C1 segment of cervical spinal cord (tissue), 14 donors: ENCODE measurements around the gene ASMT.
"Not testable (repeated sequence)": the region's sequence is repeated elsewhere in the genome, so short reads cannot be mapped to it uniquely, and the experiment has no call there.

Experiments
- DNase-seq, 14 donors: peaks; one replicate each; lab custom pipeline; 2025; lab: John Stamatoyannopoulos, UW

The ASMT gene

DNA sequence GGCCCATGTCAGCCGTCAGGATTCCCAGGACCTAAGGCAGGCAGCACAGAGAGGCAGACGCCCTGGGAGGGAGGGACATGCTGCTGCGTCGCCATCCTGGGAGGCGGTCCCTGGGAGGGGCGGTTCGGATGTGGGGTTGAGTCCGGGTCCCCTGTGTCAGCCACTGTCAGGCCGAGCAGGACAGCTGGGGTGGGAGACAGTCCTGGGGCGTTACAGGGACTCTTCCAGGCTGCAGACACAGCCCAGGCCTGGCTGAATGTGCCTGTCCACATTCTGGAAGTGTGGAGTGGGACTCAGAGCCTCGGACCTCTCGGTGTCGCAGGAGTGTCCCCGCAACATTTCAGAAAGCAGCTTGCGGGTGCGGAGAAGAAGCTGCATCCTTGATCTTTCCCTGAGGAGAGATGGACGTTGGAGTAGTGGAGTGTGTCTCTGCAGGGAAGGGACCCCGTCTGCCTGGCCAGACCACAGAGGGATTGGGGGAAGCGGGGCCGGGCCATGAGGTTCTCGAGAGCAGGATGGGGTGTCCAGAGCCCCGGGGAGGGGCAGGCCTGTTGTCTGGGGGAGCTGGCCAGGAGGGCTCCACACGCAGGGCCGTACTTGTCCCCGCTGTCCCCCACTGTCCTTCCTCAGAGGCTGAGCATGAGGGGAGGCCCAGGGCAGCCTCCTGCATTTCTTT, 17.4 kb upstream of the ASMT start:
- no peak for DNase-seq

DNA sequence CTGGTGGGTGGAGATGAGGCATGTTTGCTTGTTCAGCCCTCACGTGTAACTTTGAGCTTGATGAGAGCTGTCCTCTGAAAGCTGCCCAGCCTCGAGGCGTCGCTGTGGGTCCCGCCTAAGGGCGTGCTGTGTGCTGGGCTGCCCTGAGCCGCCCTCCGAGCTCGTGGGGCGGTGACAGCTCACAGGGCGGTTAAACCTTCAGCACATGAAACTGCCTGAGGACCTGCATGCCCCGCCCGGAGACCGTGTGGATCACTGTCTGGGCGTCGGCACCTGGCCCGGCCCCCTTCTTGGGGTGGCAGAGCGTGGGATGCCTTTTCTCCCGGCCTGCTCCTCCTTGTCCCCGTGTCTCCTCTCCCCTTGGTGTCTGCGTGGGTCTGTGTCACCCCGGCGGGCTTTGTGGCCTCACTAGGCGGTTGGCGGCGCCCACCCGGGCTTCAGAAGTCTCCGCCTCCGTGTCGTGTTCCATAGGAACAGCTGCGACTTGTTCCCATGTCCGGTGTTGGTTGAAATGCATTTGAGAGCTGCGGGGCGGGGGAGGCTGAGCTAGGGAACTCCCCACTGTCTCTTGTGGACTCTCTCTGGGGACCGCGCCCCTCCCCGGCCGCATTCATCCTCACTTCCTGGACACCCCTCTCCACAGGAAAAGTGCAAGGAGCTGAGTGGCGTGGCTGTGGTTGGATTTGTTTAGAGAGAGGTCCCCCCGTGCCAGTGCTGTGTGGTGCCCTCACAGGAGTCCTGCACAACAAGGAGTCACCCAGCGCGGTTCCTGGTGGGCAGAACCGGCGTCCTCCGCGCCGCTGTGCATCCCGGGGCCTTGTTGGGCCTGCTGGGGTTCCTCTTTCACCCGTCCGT, 16.6 kb upstream of the ASMT start:
- DNase-seq = no peak

DNA sequence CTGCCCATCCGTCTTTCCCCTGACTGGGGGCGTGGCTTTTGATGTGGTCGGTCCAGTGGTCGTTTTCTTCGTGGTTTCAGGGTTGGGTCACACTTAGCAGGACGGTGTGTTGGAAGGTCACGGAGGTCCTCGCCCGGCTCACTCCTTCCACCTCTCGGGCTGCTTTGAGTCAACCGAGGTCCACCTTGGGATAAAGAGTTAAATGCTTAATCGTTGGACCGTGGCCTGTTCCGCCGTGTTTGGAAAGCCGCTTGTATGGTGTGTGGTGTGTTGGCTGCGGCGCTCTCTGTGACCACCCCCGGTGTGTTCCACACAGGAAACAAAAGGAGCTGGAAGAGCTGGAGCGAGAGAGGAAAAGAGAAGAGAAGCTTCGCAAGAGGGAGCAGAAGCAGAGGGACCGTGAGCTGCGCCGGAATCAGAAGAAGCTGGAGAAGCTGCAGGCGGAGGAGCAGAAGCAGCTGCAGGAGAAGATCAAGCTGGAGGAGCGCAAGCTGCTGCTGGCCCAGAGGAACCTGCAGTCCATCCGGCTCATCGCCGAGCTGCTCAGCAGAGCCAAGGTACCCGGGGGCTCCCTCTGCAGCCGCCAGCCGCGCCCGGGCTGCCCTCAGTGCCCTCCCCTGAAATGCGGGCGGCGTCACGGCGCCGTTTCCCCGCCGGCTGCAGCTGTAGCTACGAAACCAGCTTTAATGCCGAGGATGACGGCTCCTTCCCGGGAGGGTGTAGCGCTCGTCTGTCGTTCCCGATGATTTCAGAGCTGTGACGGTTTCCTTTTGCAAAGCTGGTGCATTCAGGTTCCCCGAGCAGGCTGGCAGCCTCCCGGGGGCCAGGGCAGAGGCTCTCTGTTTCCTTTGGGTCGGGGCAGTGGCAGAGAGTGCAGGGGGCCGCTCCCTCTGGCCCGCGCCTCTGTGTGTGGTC, 15.7 kb upstream of the ASMT start:
- no peak for DNase-seq

DNA sequence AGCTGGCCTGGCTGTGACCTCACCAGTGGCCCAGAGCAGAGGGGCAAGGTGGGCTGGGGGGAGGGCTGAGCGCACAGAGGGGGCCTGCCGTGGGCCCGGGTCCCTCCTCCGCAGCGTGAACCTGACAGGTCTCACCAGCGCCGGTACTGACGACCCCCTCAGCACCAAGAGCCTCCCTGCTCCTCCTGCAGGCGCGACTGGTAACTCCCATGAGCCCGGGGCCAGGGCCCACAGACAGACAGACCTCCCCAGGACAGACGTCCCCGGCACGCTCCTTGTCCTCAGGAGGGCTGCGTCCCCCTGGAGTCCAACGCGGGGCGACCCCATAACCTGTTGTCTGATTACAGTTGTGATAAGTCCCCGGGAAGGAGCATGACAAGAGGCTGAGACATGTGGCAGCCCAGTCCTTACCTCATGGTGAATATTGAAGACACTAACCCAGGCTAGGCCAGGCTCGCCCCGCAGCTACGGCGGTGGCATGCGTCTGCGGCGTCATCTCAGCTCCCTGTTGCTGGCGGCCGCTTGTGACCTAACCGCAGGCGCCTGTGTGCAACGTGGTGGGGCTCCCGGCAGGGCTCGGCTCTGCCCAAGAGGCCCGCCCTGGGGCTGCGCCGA, 15.0 kb upstream of the ASMT start:
- no peak for DNase-seq

DNA sequence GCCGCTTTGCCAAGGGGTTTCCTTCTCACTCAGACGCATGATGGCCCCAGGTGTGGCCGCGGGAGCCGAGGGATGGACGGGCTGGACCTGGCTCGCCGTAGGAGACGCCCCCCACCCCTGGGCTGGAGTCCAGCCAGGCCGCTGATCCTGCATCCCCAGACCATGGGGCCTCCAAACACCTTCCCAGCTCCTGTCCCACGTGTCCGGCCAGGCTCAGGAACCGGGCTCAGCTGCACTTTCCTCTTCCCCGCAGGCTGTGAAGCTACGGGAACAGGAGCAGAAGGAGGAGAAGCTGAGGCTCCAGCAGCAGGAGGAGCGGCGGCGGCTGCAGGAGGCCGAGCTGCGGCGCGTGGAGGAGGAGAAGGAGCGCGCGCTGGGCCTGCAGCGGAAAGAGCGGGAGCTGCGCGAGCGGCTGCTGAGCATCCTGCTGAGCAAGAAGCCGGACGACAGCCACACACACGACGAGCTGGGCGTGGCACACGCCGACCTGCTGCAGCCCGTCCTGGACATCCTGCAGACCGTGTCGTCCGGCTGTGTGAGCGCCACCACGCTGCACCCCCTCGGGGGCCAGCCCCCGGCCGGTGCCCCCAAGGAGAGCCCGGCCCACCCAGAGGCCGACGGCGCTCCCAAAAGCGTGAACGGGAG, 14.3 kb upstream of the ASMT start:
- DNase-seq = no peak

DNA sequence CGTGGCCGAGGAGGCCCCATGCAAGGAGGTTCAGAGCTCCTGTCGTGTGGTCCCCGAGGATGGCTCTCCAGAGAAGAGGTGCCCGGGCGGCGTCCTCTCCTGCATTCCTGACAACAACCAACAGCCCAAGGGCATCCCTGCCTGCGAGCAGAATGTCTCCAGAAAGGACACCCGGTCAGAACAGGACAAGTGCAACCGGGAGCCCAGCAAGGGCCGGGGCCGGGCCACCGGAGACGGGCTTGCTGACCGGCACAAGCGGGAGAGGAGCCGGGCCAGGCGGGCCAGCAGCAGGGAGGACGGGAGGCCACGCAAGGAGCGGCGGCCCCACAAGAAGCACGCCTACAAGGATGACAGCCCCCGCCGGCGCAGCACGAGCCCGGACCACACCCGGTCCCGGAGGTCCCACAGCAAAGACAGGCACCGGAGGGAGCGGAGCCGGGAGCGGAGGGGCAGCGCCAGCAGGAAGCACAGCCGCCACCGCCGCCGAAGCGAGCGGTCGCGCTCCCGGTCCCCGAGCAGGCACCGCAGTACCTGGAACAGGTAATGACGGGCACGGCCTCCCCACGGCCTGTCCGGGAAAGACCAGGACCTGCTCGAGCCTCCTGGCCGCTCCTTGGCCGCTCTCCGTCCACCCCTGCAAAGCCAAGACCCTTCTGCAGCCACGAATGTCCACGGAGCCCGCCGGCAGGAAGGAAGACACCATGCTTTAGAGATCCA, 13.7 kb upstream of the ASMT start:
- DNase-seq = no peak

DNA sequence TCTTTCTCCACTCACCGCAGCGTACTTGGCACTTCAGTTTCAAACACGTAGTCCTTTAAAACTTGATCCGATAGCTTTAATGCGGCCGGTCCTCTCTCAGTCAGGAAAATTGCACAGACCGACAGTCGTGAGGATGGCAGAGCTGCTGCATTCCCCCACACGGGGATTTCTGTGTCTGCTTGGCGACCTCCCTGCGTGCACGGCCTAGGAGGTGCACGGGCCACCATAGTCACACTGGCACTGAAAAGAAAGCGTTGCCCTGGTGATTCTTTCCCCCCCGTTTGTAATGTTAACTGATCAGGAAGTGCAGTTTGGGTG, 13.1 kb upstream of the ASMT start:
- no peak for DNase-seq

DNA sequence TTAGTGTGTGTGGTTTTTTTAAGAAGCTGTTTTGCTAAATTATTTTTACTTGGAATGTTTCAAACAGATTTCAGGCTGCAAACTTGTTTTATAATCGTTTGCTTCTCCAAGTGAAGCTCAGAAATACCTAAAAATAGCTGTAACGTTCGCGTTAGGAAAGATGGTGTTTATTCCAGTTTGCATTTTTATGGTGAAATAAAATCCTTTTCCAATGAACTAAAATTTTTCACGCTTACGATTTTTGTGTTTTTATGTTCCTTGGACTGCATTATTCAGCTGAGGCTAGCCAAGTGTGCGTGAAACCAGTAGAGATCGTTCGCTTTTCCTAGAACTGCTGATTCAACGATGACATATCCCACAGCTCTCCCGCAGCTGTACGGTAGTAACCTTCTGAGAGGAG, 12.6 kb upstream of the ASMT start:
- no peak for DNase-seq

DNA sequence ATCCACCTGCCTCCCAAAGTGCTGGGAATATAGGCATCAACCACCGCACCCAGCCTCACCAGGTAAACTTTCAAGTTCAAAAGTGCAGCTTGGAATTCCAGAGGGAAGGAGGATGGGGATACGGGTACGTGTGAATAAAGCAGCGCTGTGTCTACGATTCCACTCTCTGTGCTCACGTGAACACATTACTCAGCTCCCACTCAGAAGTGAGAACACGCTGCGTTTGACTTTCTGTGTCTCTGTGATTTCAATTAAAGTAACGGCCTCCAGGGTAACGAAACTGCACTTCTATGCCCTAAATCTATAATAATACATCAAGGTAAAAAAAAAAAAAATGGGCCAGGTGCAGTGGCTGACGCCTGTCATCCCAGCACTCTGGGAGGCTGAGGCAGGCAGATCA, 8.4 kb upstream of the ASMT start:
- no peak for DNase-seq

DNA sequence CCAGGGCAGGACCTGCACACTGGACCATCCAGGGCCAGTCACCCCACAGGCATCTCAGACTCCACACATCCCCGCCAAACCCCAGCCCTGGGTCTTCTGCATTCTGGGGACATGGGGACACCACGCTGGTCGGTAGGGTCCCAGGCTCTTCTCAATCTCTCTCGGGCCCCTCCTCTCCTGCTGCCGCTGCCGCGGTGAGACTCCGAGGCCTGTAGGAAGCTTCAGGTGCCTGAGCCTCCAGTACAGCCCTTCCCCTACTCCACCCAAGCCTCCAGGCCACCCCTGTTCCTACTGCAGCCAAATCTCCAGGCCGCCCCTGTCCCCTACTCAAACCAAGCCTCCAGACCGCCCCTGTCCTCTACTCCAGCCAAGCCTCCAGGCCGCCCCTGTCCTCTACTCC, 5.5 kb upstream of the ASMT start:
- DNase-seq = no peak

DNA sequence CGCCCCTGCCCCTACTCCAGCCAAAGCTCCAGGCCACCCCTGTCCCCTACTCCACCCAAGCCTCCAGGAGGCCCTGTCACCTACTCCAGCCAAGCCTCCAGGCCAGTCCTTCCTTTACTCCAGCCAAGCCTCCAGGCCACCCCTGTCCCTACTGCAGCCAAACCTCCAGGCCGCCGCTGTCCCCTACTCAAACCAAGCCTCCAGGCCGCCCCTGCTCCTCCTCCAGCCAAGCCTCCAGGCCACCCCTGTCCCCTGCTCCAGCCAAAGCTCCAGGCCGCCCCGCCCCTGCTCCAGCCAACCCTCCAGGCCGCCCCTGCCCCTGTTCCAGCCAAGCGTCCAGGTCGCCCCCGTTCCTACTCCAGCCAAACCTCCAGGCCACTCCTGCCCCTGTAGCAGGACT, 5.1 kb upstream of the ASMT start:
- no peak for DNase-seq

DNA sequence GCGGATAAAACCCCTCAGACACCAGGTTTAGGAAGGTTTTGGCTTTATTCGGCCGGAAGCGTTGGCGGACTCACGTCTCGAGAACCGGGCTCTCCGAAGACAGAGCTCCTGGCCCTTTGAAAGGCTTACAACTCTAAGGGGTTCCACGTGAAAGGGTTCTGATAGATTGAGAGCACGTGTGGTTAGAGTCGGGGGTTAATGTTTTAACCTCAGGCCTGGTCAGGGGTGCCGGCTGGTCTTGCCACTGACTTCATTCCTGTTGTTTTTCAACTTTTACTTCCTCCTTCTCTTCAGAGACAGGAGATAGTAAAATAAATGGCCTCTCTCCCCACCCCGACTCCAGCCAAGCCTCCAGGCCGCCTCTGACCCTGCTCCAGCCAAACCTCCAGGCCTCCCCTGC, 4.7 kb upstream of the ASMT start:
- no peak for DNase-seq

DNA sequence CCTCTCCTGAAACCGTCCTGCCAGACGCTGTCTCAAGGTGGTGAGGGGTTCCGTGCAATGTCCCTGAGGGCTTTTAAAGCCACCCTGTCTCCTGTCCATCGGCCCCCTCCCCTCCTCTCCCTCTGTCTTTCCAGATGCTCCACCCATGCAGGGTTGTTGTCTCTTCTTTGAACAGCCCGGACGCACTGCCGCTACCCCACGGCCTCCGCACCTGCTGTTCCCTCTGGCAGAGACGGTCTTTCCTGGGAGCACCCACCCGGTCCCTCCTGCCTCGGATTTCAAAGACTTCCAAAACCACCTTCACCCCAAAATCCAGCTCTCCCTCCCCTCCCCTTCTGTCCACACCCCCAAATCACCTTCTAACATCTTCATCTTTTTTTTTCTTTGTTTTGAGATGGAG, 4.1 kb upstream of the ASMT start:
- no peak for DNase-seq

DNA sequence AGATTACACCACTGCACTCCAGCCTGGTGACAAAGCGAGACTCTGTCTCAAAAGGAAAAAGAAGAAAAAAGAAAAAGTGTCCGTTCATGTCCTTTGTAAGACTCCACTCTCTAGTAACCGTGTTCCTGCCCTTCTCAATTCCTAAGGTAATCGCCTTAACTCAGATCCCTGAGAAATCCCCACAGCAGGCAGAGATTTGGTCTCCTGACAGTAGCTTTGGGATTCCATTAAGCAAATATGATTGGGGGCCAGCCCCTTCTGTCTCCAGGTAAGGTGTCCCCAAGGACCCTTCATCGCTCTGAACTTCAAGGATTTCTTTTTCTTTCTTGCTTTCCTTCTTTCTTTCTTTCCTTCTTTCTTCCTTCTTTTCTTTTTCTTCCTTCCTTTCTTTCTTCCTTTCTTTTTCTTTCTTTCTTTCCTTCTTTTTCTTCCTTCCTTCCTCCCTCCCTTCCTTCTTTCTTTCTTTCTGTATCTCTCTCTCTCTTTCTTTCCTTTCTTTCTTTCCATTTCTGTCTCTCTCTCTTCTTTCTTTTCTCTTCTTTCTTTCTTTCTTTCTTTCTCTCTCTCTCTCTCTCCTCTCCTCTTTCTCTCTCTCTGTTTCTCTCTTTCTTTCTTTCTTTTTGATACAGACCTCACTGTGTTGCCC, 2.1 kb upstream of the ASMT start:
- no peak for DNase-seq

DNA sequence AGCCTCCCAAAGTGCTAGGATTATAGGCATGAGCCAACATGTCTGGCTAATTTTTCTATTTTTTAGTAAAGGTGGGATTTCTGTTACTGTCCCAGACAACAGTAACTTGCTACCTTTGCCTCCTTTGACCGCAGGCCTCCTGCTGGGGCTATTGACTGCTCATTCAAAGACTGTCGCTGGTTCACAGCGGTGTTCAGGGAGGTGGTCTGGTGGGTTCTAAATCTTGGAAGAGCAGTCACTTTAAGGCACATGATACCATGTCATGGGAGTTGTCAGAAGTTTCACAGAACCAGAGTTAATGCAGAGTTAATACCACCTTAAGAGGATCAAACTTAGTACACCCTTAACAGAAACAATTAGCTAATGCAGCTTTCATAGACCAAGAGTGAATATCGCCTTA, 3.8 kb downstream of the ASMT start:
- no peak for DNase-seq

DNA sequence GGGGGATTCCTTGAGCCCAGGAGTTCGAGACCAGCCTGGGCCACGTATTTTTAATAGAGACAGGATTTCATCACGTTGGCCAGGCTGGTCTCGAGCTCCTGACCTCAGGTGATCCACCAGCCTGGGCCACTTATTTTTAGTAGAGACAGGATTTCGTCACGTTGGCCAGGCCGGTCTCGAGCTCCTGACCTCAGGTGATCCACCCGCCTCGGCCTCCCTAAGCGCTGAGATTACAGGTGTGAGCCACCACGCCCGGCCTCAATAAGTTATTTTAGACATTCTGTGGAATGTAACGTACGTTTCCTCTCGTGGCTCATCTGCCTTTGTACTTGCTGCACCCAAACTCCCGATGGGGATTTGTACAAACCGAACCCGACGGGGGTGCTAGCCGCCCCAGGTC, 8.8 kb downstream of the ASMT start:
- no peak for DNase-seq

DNA sequence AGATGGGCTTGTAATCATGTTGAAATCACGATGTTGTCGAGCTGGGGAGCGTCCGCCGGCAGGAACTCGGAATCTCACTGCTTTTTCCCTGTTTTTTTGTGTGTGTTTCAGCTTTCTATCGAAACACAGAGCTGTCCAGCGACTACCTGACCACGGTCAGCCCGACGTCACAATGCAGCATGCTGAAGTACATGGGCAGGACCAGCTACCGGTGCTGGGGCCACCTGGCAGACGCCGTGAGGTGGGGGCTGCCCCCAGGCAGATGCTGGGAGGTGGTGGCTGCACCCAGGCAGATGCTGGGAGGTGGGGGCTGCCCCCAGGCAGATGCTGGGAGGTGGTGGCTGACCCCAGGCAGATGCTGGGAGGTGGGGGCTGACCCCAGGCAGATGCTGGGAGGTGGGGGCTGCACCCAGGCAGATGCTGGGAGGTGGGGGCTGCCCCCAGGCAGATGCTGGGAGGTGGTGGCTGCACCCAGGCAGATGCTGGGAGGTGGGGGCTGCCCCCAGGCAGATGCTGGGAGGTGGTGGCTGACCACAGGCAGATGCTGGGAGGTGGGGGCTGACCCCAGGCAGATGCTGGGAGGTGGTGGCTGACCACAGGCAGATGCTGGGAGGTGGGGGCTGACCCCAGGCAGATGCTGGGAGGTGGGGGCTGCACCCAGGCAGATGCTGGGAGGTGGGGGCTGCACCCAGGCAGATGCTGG, 9.4 kb downstream of the ASMT start:
- not testable (repeated sequence) for DNase-seq

DNA sequence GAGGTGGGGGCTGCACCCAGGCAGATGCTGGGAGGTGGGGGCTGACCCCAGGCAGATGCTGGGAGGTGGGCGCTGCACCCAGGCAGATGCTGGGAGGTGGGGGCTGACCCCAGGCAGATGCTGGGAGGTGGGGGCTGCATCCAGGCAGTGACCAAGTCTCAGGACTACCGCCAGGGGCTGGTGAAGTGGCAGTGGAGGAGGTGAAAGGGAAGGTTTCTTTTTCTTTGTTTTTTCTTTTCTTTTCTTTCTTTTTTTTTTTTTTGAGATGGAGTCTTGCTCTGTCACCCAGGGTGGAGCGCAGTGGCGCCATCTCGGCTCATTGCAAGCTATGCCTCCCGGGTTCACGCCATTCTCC, 10.0 kb downstream of the ASMT start:
- DNase-seq = not testable (repeated sequence)

DNA sequence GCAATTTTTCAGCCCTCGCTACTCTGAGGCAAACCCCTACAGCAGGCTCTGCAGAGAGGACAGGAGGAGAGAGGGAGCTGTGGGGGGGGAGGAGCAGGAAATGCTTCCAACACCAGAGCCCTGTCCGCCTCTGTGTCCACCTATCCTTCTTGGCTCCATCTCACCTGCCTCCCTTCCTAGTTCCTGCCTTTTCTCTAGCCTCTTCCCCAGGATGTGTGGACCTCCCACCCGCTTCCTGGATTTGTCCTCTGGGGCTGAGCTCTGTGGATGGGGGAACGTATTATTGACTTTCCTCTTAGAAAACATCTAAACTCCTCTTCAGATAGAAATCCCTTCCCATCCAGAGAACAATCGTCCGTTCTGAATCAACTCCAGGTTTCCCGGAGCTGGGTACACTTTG, 14.4 kb downstream of the ASMT start:
- DNase-seq = no peak

DNA sequence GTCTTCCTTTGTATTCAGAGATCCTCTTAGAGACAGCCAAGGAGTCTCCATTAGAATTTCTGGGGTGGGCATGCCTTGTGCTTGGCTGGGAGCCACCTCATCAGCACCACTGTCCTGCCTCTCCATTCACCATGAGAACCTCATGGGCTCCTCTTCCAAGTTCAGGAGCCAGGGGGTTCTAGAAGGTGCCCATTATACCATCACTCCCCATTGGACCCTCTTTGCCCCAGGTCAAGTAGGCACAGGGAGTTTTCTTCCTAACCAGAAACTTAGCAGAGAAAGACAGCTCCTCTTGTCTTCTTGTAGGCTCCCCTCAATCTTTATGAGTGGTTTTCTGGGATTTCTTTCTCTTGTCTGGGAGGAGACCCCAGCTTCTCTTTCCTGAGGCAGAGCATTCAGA, 31.1 kb downstream of the ASMT start:
- DNase-seq = no peak
